ENCODE data around the gene POLN.

POLN gene

GRCh38 chr4:2126309-2127043 lies 115.4 kb downstream of the POLN start:
- Histone ChIP-seq H3K27me3 (ENCODE audit: control insufficient read depth in 5 of 5, insufficient read depth in 4 of 5, low read length in 5 of 5) (no peaks in the 10 kb centered on the region), H3K9ac (ENCODE audit: low read length in 5 of 5) (no peak overlapping the region), H3K4me1 (ENCODE audit: control insufficient read depth in 5 of 5, insufficient read depth in 5 of 5, low read length in 5 of 5) (peaks cover 0 to under 1% (median 0%) of the 10 kb centered on the region in 5 donors), H3K36me3 (ENCODE audit: control insufficient read depth in 5 of 5, insufficient read depth in 5 of 5, low read length in 5 of 5) (peaks cover 0 to 4% (median 0%) of the 10 kb centered on the region in 5 donors), H3K27ac (ENCODE audit: low read depth, low read length) (no peak overlapping the region), H3K4me3 (ENCODE audit: low read depth in 1 of 5, low read length in 5 of 5) (no peak overlapping the region), H3K9me3 (ENCODE audit: control insufficient read depth in 5 of 5, low read length in 5 of 5) (peaks cover 0 to 3% (median 0%) of the 10 kb centered on the region in 5 donors)

- no peak overlapping the region for H3K4me3 ChIP-seq (ENCODE audit: low read depth in 1 of 5, low read length in 5 of 5)
Observed at GRCh38 chr4:2125831-2126230, 116.1 kb downstream of the POLN start.

GRCh38 chr4:2125023-2125422 lies 116.9 kb downstream of the POLN start:
- Histone ChIP-seq H3K27me3 (ENCODE audit: control insufficient read depth in 5 of 5, insufficient read depth in 4 of 5, low read length in 5 of 5) (no peaks in the 10 kb centered on the region), H3K9me3 (ENCODE audit: control insufficient read depth in 5 of 5, low read length in 5 of 5) (no peaks in the 10 kb centered on the region), H3K4me3 (ENCODE audit: low read depth in 1 of 5, low read length in 5 of 5) (no peak overlapping the region), H3K27ac (ENCODE audit: low read depth, low read length) (no peak overlapping the region), H3K9ac (ENCODE audit: low read length in 5 of 5) (no peak overlapping the region), H3K4me1 (ENCODE audit: control insufficient read depth in 5 of 5, insufficient read depth in 5 of 5, low read length in 5 of 5) (no peaks in the 10 kb centered on the region), H3K36me3 (ENCODE audit: control insufficient read depth in 5 of 5, insufficient read depth in 5 of 5, low read length in 5 of 5) (peaks cover 0 to 4% (median 0%) of the 10 kb centered on the region in 5 donors)

More at GRCh38 chr4:2125831-2126230, 116.1 kb downstream of the POLN start:
- no peak overlapping the region for H3K9ac ChIP-seq (ENCODE audit: low read length in 5 of 5)
- H3K27ac ChIP-seq (ENCODE audit: low read depth, low read length) = no peak overlapping the region
- H3K9me3 ChIP-seq (ENCODE audit: control insufficient read depth in 5 of 5, low read length in 5 of 5) = no peaks in the 10 kb centered on the region
- H3K4me1 ChIP-seq (ENCODE audit: control insufficient read depth in 5 of 5, insufficient read depth in 5 of 5, low read length in 5 of 5) = no peaks in the 10 kb centered on the region
- H3K36me3 ChIP-seq (ENCODE audit: control insufficient read depth in 5 of 5, insufficient read depth in 5 of 5, low read length in 5 of 5) = peaks cover 0 to 4% (median 0%) of the 10 kb centered on the region in 5 donors
- H3K27me3 ChIP-seq (ENCODE audit: control insufficient read depth in 5 of 5, insufficient read depth in 4 of 5, low read length in 5 of 5) = no peaks in the 10 kb centered on the region

- H3K27me3 ChIP-seq (ENCODE audit: control insufficient read depth in 5 of 5, insufficient read depth in 4 of 5, low read length in 5 of 5) = no peaks in the 10 kb centered on the region
- H3K9me3 ChIP-seq (ENCODE audit: control insufficient read depth in 5 of 5, low read length in 5 of 5) = no peaks in the 10 kb centered on the region
- no peaks in the 10 kb centered on the region for H3K4me1 ChIP-seq (ENCODE audit: control insufficient read depth in 5 of 5, insufficient read depth in 5 of 5, low read length in 5 of 5)
- H3K27ac ChIP-seq (ENCODE audit: low read depth, low read length) = no peak overlapping the region
- H3K4me3 ChIP-seq (ENCODE audit: low read depth in 1 of 5, low read length in 5 of 5) = no peak overlapping the region
- no peaks in the 10 kb centered on the region for H3K36me3 ChIP-seq (ENCODE audit: control insufficient read depth in 5 of 5, insufficient read depth in 5 of 5, low read length in 5 of 5)
- no peak overlapping the region for H3K9ac ChIP-seq (ENCODE audit: low read length in 5 of 5)
Observed at GRCh38 chr4:2116687-2117400, 125.1 kb downstream of the POLN start.

- peaks cover 4 to 28% (median 25%) of the 10 kb centered on the region in 5 donors for H3K9me3 ChIP-seq (ENCODE audit: control insufficient read depth in 5 of 5, low read length in 5 of 5)
- no peaks in the 10 kb centered on the region for H3K36me3 ChIP-seq (ENCODE audit: control insufficient read depth in 5 of 5, insufficient read depth in 5 of 5, low read length in 5 of 5)
- H3K4me3 ChIP-seq (ENCODE audit: low read depth in 1 of 5, low read length in 5 of 5) = no peak overlapping the region
- no peak overlapping the region for H3K9ac ChIP-seq (ENCODE audit: low read length in 5 of 5)
- H3K27me3 ChIP-seq (ENCODE audit: control insufficient read depth in 5 of 5, insufficient read depth in 4 of 5, low read length in 5 of 5) = no peaks in the 10 kb centered on the region
- no peak overlapping the region for H3K27ac ChIP-seq (ENCODE audit: low read depth, low read length)
- H3K4me1 ChIP-seq (ENCODE audit: control insufficient read depth in 5 of 5, insufficient read depth in 5 of 5, low read length in 5 of 5) = peaks cover 0 to 18% (median 9%) of the 10 kb centered on the region in 5 donors
Observed at GRCh38 chr4:2105559-2105958, 136.4 kb downstream of the POLN start.

GRCh38 chr4:2104556-2105345 lies 137.2 kb downstream of the POLN start:
- Histone ChIP-seq H3K27me3 (ENCODE audit: control insufficient read depth in 5 of 5, insufficient read depth in 4 of 5, low read length in 5 of 5) (no peaks in the 10 kb centered on the region), H3K4me1 (ENCODE audit: control insufficient read depth in 5 of 5, insufficient read depth in 5 of 5, low read length in 5 of 5) (peaks cover 0 to 18% (median 9%) of the 10 kb centered on the region in 5 donors), H3K9me3 (ENCODE audit: control insufficient read depth in 5 of 5, low read length in 5 of 5) (peaks cover 4 to 28% (median 25%) of the 10 kb centered on the region in 5 donors), H3K36me3 (ENCODE audit: control insufficient read depth in 5 of 5, insufficient read depth in 5 of 5, low read length in 5 of 5) (no peaks in the 10 kb centered on the region), H3K4me3 (ENCODE audit: low read depth in 1 of 5, low read length in 5 of 5) (peak overlapping the region in 1 of 5 donors; percentile 18), H3K27ac (ENCODE audit: low read depth, low read length) (no peak overlapping the region), H3K9ac (ENCODE audit: low read length in 5 of 5) (no peak overlapping the region)

GRCh38 chr4:2103843-2104547 lies 137.9 kb downstream of the POLN start:
- H3K36me3 ChIP-seq (ENCODE audit: control insufficient read depth in 5 of 5, insufficient read depth in 5 of 5, low read length in 5 of 5) = no peaks in the 10 kb centered on the region
- H3K27ac ChIP-seq (ENCODE audit: low read depth, low read length) = no peak overlapping the region
- peaks cover 0 to 16% (median 9%) of the 10 kb centered on the region in 5 donors for H3K4me1 ChIP-seq (ENCODE audit: control insufficient read depth in 5 of 5, insufficient read depth in 5 of 5, low read length in 5 of 5)
- no peak overlapping the region for H3K9ac ChIP-seq (ENCODE audit: low read length in 5 of 5)
- H3K27me3 ChIP-seq (ENCODE audit: control insufficient read depth in 5 of 5, insufficient read depth in 4 of 5, low read length in 5 of 5) = no peaks in the 10 kb centered on the region
- peaks cover 4 to 28% (median 25%) of the 10 kb centered on the region in 5 donors for H3K9me3 ChIP-seq (ENCODE audit: control insufficient read depth in 5 of 5, low read length in 5 of 5)
- no peak overlapping the region for H3K4me3 ChIP-seq (ENCODE audit: low read depth in 1 of 5, low read length in 5 of 5)

- no peak overlapping the region for H3K4me3 ChIP-seq (ENCODE audit: low read depth in 1 of 5, low read length in 5 of 5)
- H3K36me3 ChIP-seq (ENCODE audit: control insufficient read depth in 5 of 5, insufficient read depth in 5 of 5, low read length in 5 of 5) = no peaks in the 10 kb centered on the region
- no peak overlapping the region for H3K27ac ChIP-seq (ENCODE audit: low read depth, low read length)
- peaks cover 4 to 28% (median 25%) of the 10 kb centered on the region in 5 donors for H3K9me3 ChIP-seq (ENCODE audit: control insufficient read depth in 5 of 5, low read length in 5 of 5)
- no peak overlapping the region for H3K9ac ChIP-seq (ENCODE audit: low read length in 5 of 5)
- H3K4me1 ChIP-seq (ENCODE audit: control insufficient read depth in 5 of 5, insufficient read depth in 5 of 5, low read length in 5 of 5) = peaks cover 0 to 9% (median 5%) of the 10 kb centered on the region in 5 donors
- no peaks in the 10 kb centered on the region for H3K27me3 ChIP-seq (ENCODE audit: control insufficient read depth in 5 of 5, insufficient read depth in 4 of 5, low read length in 5 of 5)
Observed at GRCh38 chr4:2103127-2103842, 138.6 kb downstream of the POLN start.
